Bone marrow (tissue), 2 donors: Measurements from ENCODE around the gene KRT81.
"Not testable (repeated sequence)": the region's sequence is repeated elsewhere in the genome, so short reads cannot be mapped to it uniquely, and the experiment has no call there.

Experiments used
- DNase-seq, 2 donors: peaks; one replicate each; lab custom pipeline; 2025; lab: John Stamatoyannopoulos, UW

The KRT81 gene

DNA sequence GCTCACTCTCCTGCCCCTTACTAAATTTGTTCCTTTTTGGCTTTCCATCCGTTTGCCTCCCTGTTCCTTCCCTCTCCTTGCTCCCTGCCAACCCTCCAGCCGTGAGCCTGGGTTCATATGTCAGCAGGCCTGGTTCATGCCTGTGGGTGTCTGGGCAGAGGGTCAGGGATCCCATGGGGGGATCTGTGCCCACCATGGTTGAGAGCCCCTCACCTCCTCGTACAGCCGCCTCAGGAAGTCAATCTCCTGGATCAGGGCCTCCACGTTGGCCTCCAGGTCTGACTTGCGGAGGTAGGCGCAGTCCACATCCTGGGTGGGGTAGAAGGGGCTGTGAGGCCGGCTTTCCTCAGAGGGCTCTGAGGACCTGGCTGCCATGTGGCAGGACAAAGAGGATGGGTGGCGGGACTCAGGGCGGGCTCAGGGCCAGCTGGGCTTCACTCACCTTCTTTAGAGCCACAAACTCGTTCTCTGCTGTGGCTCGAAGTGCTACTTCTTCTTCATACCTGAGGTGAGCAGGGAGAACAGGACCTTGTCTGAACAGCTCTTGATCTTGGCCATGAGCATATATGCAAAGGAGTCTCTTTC, 26.2 kb upstream of the KRT81 start:
- DNase-seq = no peak

GRCh38 chr12:52316701-52317100, 25.4 kb upstream of the KRT81 start:
- no peak for DNase-seq

GRCh38 chr12:52316290-52316689, 25.0 kb upstream of the KRT81 start:
- DNase-seq = no peak

DNA sequence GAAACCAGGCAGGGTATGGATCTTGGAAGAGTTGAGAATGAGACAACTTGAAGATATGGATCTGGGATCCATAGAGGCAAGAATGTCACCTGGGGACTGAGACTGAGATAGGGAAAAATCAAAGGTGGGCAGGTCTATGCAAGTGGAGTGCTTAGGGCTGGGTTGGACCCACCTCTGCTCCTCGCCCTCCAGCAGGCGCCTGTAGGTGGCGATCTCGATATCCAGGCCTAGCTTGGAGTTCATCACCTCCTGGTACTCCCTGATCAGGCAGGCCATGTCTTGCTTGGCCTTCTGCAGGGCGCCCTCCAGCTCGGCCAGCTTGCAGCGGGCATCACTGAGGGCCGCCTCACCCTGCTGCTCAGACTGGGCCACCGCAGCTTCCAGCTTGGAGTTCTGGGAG, 24.4 kb upstream of the KRT81 start:
- DNase-seq = not testable (repeated sequence)

DNA sequence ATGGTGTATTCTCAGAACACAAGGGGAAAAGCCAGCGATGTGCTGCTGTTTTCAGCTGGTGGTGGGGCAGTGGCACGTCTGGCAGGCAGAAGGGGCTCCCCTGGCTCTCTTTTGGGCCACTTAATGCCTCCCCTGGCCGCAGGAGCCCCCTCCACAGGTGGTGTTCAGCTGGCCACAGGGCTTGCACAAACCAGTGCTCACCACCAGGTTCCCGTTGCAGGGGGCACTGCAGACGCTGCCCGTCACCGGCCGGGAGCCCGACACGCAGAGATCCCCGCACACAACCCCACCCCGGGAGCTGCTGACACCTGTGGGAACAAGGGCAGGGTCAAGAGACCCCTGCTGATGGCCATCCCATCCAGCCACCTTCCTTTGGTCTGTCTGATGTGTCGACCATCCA, 23.2 kb upstream of the KRT81 start:
- DNase-seq = no peak

DNA sequence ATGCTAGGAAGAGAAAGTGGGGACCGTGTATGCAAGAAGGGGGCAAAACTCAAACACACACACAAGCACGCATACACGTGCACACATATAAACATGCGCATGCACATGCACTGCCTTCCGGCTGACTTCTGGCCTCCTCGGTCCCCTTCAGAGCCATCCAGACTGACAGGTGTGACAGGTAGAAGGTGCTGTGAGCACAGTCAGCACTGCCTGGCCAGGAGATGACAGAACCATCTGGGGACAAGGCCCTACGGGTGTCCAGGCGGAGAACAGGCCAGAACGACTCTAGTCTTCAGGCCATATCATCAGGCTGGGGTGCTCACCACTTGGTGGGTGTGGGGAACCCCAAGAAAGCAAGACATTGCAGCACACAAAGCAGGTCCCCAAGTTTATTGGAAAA, 22.6 kb upstream of the KRT81 start:
- no peak for DNase-seq

DNA sequence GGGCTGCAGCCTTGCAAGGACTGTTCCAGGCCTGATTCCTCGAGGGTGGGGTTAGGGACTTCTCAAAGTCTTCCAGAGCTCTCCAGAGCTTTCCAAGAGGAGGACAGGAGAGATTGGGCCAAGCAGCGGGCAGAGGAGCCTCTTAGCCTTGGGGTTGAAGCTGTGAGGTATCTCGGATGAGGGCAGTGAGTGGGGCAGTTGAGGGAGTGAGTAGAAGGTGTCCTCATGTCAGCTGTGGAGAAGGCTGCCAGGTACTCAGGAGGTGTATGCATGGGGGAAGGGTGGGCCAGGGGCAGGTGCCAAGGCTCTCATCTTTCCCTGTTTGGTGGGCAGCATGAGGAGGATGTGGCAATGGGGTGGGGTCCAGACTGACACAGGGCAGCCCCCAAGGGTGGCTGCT, 22.1 kb upstream of the KRT81 start:
- no peak for DNase-seq

DNA sequence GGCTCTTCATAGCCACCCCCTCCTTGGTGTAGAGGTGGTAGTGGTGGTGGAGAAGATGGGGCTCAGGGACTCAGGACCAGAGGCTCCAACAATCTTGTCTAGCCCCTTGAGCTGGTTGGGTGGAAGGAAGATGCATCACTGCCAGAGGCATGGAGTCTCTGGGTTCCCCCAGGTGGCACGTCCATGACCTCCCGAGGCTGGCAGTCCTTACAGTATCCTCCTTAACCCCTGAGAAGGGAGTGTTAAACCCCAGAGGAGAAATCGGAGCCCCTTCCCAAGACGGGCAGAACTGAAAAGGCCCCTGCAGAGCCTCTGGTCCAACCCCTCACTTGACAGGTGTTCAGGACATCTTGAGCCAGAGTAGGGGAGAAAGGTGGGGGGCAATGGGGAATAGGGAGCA, 20.8 kb upstream of the KRT81 start:
- no peak for DNase-seq

DNA sequence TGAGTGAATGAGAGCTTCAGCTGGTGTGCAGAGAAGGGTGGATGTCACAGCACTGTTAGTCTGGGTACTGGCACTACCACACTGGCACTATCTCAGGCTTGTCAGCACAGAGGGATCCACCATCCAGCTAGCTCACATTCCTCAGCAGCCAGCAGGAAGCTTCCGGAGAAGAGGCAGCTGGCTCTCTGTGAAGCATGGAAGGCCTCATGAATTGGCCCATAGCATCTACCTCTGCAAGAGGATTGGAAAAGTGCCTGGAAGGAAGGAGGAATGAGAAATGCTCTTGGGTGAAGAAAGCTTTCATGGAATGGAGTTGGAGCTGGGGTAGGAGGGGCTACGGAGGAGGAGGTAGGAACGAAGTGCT, 19.9 kb upstream of the KRT81 start:
- DNase-seq = no peak

DNA sequence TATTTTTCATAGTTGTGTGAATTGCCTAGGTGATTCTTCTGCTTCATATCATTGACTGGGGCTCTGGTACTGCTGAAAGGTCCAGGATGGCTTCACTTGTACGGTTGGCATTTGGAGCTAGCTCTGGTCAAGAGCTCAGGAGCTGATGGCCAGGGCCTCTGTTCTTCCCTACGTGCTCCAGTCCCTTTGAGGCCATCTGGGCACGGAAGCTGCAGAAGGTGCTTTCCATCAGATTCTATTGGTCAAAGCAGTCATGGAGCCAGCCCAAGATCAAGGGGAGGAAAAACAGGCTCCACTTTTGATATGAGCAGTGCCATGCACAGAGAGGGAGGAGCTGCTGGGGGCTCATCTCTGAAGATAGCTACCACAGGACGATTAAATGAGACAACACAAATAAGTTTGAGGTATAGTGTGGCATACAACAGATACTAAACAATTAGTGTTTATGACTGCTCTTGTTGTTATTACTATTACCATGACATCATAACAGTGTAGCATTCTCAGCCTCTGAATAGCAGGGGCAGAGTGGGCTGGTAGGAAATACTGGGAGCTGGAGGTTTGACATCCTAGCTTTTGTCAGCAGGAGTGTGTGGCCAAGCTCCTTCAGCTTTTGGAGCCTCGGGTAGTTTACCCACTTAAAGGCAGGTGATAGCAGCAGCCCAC, 19.4 kb upstream of the KRT81 start:
- no peak for DNase-seq

DNA sequence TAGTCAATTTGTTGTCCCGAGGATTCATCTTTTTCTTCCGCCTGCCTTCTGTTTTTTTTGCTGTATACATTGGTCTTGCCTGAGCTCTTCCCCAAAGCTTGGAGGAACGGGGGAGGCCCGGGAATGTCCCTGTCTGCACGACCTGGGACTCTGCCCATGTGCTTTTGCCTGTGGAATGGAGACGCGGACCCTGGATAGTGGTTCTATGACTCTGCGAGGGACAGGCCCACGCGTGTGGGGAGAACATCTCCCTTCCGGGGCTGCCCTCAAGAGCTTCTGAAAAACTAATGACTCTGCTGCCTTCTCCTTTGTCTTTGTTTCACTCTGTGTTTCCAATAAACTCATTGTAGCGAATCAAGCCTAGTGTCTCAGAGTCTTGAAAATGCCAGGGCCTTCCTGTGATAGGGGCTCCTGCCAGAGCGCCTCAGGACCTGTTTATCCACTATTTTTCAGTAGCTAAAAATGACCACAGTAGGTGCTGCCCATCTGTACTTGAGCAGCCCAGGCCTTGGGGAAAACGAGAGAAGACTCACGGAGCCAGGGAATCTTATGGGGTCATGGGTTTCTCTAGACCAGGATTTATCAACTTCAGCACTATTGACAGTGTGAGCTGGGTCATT, 17.6 kb upstream of the KRT81 start:
- no peak for DNase-seq

- DNase-seq = peak in 1 of 2 donors; percentile 11
These were observed 16.8 kb upstream of the KRT81 start for GRCh38 chr12:52307836-52308805.

DNA sequence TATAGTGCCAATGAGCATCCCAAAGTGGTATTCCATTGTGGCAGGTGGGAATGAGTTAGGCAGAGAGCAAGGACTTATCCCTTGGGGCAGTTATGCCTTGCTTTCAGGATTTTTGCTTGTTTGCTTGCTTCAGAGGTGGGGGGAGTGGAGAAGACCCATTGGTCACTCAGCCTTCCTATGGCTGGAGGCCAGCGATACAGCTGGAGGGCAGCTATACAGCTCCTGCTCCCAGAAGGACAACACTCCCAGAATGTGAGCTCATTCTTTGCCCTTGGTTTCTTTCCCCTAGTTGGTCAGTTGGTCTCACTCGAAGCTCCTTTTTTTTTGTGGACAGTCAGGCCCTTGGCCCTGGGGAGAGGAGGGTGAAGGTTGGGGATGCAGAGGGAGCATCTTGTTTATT, 15.4 kb upstream of the KRT81 start:
- no peak for DNase-seq

GRCh38 chr12:52305921-52306705, 14.8 kb upstream of the KRT81 start:
- no peak for DNase-seq

DNA sequence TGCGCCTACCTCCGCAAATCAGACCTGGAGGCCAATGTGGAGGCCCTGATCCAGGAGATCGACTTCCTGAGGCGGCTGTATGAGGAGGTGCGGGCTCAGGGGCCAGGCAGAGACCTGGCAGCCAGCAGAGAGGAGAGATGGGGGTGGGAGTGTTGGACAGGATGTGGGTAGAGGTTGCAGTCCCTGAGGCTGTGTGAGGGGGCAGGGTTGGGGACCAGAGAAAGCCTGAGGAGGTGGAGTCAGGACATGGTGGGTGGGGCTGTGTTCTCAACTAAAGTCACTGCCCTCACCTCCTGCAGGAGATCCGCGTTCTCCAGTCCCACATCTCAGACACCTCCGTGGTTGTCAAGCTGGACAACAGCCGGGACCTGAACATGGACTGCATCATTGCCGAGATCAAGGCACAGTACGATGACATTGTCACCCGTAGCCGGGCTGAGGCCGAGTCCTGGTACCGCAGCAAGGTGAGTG, 13.6 kb upstream of the KRT81 start:
- not testable (repeated sequence) for DNase-seq

GRCh38 chr12:52302242-52302914, 11.0 kb upstream of the KRT81 start:
- DNase-seq = not testable (repeated sequence)

- not testable (repeated sequence) for DNase-seq
These were observed 10.4 kb upstream of the KRT81 start for GRCh38 chr12:52301721-52302120.

DNA sequence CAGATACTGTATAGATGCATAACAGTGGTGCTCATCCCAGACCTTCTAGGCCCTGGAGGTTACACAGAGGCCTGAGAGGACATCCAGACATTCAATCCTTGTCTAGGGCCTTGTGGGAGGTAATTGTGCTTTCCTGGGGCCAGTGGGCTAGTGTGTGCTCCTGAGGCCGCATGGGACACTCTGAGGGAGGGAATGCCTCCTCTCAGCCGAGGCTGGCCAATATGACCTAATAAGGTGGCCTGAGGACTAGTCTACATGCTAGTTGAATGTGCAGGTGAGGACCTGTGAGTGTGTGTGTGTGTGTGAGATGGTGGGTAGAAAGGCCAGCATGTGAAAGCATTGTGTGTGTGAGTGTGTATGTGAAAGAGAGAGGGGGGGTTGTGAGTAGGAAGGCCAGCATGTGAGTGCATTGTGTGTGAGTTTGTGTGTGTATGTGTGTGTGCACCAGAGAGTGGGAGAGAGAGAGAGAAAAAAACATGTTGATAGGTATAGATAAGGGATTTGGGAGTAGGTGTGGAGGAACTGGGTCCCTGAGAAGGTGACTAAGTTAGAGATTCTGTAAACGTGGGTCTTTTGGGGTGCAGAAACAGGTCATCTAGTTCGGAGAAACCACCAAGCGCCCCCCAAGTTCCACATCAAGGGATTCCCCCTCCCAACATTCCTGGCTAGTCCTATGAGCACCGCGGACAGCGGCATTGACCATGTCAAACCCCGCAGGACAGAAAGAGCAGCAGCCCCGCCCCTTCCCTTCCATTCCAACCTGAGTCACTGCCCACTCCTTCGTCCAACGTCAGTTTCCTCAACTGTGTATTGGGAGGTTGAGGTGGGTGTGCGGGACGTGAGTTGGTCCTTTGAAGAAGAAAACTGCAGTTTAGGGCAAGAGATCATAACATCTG, 9.7 kb upstream of the KRT81 start:
- no peak for DNase-seq

GRCh38 chr12:52298677-52299190, 7.4 kb upstream of the KRT81 start:
- no peak for DNase-seq
